Loucy (cell line): Measurements from ENCODE around the gene APMAP.

Experiments
- CTCF ChIP-seq: fragments of 200-600 bp; sonication (generic); conservative IDR thresholded peaks from 2 replicates; pipeline ENCODE4 v1.5.1; 2014; ENCODE audit warnings: mild to moderate bottlenecking, antibody characterized with exemption, low read length
- EZH2phosphoT487 ChIP-seq: fragments of 200-600 bp; IDR thresholded peaks from 2 replicates; pipeline ENCODE4 v1.6.1; 2018; ENCODE audit warnings: antibody characterized with exemption, mild to moderate bottlenecking, moderate library complexity, borderline replicate concordance

- TF ChIP-seq CTCF, result no peak
- no peak for TF ChIP-seq EZH2phosphoT487
These were observed 15.2 kb downstream of the APMAP start for GRCh38 chr20:24977336-24977735.
